GM12891 (cell line): Measurements from ENCODE around the gene CPED1.

Source experiments
- PAX5 ChIP-seq: IDR thresholded peaks from 2 replicates; pipeline ENCODE4 v1.6.1; 2011; ENCODE audit warnings: low read length, moderate library complexity, mild to moderate bottlenecking; ENCODE audit not compliant: insufficient read depth, severe bottlenecking
- POLR2A ChIP-seq: IDR thresholded peaks from 2 replicates; pipeline ENCODE4 v1.6.1; 2011; ENCODE audit warnings: low read depth, low read length, control low read depth
- POLR2AphosphoS5 ChIP-seq: IDR thresholded peaks from 2 replicates; pipeline ENCODE4 v1.6.1; 2011; ENCODE audit warnings: low read depth, low read length, control low read depth
- POU2F2 ChIP-seq: IDR thresholded peaks from 2 replicates; pipeline ENCODE4 v1.6.1; 2011; ENCODE audit warnings: low read depth, mild to moderate bottlenecking, control low read depth, low read length, moderate library complexity
- SPI1 ChIP-seq: IDR thresholded peaks from 2 replicates; pipeline ENCODE4 v1.6.1; 2011; ENCODE audit warnings: low read depth, low read length, control low read depth
- TAF1 ChIP-seq: IDR thresholded peaks from 2 replicates; pipeline ENCODE4 v1.6.1; 2011; ENCODE audit warnings: low read depth, low read length, control low read depth

DNA sequence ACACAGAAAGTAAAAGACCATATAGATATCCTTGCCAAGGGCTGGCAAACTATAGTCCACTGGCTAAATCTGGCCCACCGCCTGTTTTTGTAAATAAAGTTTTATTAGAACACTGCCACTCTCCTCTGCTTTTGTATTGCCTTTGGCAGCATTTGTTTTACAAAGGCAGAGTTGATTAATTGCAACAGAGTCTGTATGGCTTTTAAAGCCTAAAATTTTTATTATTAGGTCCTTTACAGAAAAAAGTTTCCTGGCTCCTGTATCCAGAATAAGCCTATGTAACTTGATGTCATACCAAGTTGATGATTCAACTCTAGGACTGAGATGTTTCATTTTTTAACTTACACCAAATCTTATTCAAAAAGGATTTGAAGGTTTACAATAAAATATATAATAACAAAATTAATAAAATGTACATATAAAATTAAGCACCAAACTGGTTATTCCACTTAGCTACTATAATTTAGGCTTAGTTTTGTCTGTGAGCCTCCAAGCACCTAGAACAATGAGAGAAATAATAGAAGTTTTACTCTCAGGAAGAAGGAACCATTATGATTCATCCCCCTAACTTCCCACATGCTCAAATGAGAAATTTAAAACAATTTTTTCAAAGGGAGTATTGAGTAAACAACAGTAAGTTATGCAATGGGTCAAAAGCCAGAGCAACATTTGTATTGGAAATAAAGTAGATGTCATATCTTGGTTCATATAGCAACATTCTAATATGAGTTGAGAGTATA lies 31.9 kb downstream of the CPED1 start:
- TF ChIP-seq TAF1 (no peak), POLR2A (no peak), POLR2AphosphoS5 (no peak), POU2F2 (no peak), SPI1 (no peak), PAX5 (no peak)
